Activated CD4-positive, alpha-beta T cell treated with anti-CD3 and anti-CD28 coated beads, Interleukin-2, amount 50 U/mL, for 16 hours (primary cell): Measurements from ENCODE around the gene SH3PXD2B.
A peak's percentile ranks its signal among the peaks of the same experiment; 100 is the strongest.
"Not testable (repeated sequence)": the region's sequence is repeated elsewhere in the genome, so short reads cannot be mapped to it uniquely, and the experiment has no call there.

ENCODE experiments used
- DNase-seq: peaks from one replicate; pipeline ENCODE4 v3.0.0-alpha.2; 2020

The SH3PXD2B gene

DNA sequence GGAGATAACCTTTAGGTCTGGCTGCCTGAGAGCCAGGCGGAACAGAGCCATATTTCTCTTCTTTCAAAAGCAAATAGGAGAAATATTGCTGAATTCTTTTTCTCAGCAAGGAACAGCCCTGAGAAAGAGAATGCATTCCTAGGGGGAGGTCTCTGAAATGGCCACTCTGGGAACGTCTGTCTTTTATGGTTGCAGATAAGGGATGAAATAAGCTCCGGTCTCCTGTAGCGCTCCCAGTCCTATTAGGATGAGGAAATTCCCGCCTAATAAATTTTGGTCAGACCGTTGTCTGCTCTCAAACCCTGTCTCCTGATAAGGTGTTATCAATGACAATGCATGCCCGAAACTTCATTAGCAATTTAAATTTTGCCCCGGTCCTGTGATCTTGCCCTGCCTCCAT is 57.3 kb downstream of the SH3PXD2B start:
- DNase-seq, result not testable (repeated sequence)

DNA sequence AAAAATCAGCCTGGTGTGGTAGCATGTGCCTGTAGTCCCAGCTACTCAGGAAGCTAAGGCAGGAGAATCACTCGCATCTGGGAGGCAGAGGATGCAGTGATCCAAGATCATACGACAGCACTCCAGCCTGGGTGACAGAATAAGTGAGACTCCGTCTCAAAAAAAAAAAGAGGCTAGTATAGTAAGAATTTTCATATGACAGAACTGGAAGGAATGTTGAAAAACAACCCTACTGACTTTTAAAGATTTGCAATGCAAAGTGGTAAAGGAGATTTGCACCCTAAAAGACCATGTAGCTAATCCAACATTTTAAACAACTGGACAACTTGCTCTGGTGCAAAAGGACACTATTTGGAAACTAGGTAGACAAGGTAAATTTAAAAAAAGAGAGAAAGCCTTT is 58.1 kb downstream of the SH3PXD2B start:
- no peak for DNase-seq

DNA sequence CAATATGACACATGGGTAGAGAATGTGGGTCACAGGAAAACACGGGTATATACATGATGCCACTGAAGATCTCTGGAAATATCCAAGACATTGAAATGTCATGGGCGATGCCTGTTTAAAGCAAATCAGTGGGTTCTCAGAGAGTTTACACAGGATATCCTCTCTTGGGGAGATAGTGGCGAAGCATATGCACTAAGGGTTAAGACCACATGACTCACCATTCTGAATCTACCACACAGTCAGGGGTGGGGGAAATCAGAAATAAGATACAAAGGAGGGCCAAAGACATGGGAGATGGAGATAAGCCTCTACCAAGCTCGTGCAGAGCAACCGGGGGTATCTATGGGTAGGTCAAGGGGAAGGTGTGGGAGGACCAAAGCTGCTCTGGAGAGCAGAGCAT is 58.8 kb downstream of the SH3PXD2B start:
- peak; percentile 37 for DNase-seq

DNA sequence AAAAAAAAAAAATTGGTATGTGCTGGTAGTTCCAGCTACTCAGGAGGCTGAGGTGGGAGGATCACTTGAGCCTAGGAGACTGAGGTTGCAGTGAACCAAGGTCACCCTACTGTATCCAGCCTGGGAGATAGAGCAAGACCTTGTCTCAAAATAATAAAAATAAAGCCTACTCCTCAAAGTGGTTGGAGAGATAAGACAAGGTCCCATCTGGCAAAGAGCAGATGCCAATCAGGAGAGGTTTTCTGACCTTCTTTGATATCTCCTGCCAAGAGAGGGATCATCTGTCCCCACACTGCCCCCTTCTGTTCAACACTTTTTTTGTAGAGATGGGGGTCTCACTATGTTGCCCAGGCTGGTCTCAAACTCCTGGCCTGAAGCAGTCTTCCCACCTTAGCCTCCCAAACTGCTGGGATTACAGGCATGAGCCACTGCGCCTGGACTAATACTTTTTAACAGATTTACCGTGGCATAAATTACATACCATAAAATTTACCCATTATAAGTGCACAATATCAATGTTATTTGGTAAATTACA is 64.7 kb downstream of the SH3PXD2B start:
- no peak for DNase-seq

DNA sequence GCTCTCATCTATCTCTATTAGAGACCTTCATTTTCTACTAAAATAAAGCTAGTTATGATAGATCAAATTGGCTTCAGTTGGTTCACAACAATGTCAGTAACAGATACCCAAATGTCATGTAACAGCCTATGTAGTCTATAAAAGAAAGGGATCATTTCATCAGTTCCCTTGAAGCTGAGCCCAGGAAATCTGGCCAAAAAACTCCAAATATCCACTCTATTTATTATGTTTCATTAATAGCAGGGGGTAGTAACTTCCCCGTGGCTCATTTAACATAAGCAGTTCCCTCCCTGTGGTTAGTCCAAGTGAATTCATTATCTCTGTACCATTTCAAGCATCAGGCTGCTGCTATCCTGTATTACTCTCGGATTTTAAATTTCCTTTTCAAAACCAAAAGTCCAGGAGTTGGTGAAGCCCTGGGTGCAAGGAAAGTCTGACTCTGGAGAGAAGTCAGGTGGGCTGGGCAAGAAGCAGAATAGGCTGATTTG is 66.0 kb downstream of the SH3PXD2B start:
- no peak for DNase-seq

DNA sequence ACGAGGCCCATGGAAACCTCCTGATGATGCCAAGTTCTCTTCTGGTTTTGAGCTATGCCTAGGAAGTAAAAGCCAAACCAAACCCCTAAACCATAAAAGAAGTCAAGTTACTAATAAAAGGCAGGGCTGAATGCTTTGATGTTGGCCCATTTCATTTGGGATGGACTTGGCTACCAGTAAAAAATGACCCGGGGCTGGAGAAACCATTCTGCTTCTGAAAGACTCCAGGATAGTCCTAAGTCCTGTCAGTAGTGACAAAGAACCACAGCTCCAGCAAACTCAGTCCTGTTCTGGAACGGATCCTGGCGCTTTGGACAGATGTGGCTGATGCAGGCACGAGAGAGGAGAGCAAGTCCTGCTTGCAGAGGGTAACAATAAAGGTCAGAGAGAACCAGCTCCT is 68.6 kb downstream of the SH3PXD2B start:
- DNase-seq, result no peak

DNA sequence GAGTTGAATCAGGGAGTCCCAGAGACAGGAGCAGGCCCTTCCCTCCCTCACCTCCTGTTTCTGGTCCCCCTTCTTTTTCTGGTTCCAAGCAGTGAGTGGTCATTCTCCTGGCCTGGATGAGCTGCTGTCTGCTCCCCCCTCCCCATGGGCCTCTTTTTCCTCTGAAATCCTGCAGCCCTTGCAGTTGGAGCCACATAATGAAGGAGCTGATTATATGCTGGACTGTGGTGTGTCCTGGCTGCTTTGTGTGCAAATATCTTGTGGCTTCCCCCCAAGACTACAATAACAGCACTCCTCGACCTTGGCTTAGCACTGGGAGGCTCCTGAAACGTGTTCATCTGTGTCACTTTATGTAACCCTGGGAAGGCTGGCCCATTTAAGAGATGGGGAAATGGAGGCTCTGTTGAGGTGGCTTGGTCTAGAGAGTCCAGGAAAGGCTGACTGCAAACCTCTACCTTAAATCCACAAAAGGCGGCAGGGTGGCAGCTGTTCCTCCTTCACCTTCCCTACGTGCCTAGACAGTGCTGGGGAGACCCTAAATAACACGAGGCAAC is 69.2 kb downstream of the SH3PXD2B start:
- no peak for DNase-seq

DNA sequence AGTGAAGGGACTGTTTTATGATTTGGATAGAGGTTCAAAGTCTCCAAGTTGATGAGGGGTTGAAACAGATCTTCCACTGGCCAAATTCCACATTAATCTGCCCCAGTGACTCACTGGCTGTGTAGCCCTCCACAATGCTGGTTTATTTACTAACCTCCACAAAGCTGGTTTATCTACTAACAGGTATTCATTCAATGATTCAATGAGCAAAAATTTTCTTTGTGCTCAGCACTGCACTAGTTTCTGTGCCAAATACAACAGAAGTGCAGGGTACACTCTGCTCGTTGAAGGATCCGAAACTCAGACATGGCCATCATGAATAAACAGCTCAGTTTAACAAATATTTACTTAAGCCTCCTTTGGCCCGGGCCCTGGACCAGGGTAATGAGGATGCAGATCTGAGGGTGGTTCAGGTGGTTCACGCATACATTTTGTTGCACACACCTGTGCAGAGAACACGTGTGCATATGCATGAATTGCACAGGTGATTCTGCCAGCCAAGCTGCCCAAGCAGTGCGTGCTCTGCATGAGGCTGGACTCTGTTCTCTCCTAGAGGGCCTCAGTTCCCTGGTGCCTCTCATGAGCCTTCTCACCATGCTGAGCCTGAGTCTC is 71.0 kb downstream of the SH3PXD2B start:
- DNase-seq, result no peak

DNA sequence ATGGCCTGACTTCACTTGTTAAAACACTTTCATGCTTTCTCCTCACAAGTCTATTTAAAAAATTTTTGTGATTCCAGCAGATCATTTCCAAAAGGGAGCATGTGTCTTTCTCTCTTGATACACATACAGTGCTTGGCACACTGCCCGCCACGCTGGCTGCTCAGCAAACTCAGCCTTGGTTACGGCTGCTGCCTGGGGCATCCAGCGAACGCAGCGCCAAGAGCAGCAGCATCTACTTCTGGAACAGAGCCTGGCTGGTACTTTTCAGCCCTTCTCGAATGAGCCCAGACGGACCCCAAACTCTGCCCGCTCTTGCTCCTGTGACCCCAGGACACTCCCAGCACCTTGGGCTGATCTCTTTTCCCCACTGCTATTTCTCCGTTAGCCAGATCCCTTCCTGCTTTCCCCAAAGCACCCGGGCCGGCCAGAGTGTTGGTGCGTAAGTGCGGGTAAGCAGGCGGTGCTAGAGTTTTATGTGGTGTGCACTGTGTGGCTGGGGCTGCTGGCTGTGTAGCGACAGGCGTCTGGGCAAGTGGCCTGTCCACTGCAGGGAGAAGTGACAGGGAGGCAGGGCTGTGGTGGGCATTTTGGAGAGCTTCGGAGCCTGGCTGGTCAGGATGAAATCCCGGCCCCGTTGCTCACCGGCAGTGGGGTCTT is 73.2 kb downstream of the SH3PXD2B start:
- DNase-seq, result no peak

DNA sequence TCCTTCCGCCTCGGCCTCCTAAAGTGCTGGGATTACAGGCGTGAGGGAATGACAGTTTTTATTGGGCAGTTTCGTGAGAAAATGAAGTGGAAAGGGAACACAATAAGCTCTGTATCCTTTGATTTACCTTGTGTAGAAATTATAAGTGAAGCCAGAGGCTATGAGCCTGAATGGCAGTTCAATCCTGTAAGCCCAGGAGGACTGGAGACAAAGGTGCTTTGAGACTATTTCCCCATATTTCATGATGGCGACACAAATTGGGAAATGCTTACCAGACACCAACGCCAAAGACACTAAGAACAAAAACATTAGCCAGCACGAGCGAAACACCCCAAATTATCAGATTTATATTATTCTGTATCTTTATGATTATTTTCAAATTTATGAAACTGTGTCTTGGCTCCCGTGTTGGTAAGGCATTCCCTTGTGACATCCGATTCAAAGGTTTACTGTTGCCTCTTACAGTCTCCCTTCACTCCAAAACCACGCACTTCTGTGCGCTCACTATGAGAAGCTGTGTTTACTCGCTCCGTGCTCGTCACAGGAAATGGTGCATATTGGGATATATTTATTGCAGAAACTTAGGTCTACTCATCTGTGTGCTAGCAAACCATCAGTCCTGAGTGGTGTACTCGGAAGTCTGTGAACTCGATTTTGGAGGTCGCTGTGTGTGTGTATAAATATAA is 73.9 kb downstream of the SH3PXD2B start:
- no peak for DNase-seq

DNA sequence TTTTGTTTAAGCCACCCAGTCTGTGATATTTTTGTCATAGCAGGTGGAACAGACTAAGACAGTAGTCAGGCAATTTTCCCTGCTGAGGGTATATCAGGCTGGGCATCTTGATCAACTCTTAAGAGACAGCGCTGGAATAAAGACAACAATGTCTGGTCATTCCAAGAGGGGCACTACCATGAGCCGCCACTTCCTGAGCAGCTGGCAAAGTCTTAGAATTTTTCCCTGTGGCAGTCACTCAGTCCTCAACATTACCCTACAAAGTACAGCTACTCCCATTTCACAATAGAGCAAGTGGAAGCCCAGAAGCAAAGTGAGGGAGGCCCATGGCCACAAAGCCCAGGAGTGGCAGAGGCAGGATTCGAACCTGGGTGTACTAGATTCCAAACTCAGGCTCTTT is 74.8 kb downstream of the SH3PXD2B start:
- DNase-seq, result no peak

DNA sequence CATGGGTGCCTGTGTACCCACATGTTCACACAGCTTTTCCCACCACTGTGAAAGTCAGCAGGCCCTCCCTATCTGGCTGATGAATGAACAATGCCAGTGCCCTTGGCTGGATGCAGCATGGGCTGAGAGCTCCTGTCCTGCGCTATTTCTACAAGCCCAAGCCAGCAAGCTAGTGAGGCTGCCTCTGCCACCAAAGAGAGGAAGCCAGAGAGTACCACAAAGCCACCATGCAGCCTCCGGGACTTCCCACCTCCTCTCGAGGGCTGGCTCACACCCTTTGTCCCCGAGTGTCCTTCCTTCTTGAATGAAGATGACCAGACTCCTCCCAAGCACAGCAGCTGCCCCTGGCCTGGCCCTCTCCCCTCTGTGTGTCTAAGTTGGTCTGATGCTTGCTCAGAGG is 76.5 kb downstream of the SH3PXD2B start:
- DNase-seq, result peak; percentile 16

DNA sequence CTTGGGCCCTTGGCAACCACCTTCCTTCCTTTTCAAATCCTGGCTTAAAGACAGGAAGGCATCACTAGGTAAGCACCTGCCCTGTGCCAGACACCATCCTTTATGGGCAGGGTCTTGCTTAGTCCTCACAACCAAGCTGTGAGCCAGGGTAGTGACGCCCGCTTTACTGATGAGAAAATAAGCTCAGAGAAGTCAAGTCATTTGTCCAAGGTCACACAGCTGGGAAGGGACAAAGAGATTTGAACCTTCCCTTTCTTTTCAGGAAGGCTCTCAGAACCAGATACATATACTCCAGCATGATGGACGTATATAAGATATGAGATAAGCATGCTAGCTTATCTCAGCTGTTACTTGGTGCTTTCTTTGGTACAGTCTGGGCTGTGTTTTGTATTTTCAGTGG is 76.9 kb downstream of the SH3PXD2B start:
- DNase-seq, result no peak

DNA sequence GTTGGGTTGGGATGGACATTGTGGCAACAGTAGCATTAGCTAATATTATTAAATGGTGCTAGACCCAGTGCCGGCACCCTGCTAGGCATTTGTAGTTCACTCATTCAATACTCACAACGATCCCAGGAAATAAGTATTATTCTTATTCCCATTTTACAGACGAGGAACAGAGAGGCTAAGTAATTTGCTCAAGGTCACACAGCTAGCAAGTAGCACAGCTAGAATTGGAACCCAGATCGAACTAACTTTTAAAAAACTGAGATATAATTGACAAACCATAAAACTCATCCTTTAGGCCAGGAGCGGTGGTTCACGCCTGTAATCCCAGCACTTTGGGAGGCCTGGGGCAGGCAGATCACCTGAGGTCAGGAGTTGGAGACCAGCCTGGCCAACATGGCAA is 79.5 kb downstream of the SH3PXD2B start:
- DNase-seq, result no peak

DNA sequence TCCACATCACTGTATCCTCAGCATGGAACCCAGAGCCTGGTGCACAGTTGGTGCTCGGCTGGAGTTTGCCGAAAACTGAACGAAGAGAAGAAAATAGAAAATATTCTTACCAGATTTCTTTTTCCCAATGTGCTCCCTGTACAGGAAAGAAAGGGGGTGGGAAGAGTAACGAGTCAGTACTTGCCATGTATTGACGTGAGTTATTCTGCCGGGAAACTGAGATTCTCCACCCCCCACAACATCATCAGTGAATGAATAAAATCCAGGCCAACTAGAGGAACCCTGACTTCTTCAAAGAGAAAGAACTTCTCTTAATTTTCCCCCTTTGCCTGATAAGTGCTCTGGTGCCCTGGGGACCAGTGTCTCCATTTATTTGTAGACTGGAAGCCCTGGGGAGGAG is 80.6 kb downstream of the SH3PXD2B start:
- DNase-seq, result no peak

DNA sequence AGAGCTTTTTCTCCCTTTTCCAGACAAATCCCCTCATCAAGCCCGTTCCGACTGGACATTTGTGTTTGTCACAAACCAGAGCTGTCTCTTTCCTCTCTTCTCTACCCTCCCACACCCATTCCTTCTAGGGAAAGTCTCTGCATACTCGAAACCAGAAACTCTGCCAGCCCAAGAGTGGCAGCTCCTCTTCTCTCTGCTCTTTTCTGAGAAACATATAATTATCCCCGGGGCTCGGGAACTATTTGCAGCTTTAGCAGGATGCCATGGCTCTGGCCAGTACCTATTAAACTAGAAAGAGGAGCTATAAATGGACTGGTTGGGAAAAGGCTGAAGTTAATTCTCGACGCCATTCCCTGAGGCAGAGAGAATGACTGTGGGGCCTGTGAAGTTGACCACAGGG is 82.6 kb downstream of the SH3PXD2B start:
- no peak for DNase-seq

DNA sequence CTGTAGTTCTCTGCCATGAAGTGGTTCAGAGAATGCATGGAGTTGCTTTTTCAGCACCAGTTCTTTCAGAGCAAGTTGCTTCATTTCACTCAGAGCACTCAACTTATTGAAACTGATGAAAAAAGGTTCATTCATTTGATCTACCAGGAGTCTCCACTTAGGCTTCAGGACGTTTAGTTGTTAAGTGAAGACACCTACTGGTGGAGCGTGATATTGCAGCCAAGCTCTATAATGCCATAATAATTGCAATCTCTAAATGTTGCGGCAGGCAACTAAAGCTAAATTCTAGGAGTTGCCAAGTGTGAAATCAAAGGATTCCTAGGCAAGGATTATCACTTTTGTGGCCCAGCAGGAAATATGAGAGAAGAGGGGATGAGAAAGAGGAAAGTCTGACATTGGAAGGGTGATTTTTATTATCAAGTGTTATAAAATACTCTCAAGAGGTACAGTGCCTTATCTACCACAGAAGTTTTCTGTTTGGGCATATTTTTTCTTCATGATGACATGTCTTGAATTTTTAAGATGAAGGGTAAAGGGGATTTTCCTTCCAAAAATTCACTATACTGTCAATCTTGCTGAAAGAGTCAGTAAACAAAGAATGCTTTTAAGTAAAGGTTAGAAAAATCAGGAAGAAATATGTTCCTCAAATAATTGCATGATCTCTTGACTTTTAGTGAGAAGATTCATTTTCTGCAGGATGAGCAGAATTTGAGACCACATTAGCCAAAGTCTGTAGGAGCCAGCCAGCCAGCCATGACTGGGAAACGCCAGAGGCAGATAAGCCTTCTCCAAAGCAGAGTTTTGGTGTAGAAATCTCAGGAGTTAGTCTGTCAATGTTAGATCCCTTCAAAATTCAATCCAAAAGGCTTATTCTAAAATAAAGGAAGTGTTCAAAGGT is 83.4 kb downstream of the SH3PXD2B start:
- peak; percentile 69 for DNase-seq

DNA sequence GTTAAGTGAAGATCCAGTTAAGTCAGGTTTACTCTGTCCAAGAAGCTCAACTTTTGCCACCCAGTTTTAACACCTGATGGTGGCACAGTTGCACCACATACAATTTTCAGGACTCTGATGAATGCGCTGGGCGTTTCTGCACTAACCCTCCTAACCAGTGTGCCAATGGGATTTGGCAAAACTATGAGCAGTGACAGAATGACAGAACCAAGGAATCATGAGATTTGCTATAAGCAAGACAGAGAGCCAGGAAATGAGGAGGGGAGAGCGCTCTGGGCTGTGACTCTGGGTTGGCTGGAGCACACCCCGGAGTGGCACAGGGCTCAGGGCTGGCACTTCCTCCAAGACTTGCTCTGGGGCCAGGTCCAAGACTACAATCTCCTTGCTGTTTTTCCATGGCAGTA is 84.1 kb downstream of the SH3PXD2B start:
- DNase-seq, result no peak

DNA sequence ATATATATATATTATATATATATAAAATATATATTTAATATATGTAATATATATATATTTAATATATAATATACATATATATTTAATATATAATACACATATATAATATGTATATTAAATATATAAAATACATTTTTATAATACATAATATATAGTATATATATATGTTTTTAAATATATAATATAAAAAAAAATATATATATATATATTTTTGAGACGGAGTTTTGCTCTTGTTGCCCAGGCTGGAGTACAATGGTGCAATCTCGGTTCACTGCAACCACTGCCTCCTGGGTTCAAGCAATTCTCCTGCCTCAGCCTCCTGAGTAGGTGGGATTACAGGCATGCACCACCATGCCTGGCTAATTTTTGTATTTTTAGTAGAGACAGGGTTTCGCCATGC is 85.6 kb downstream of the SH3PXD2B start:
- not testable (repeated sequence) for DNase-seq

DNA sequence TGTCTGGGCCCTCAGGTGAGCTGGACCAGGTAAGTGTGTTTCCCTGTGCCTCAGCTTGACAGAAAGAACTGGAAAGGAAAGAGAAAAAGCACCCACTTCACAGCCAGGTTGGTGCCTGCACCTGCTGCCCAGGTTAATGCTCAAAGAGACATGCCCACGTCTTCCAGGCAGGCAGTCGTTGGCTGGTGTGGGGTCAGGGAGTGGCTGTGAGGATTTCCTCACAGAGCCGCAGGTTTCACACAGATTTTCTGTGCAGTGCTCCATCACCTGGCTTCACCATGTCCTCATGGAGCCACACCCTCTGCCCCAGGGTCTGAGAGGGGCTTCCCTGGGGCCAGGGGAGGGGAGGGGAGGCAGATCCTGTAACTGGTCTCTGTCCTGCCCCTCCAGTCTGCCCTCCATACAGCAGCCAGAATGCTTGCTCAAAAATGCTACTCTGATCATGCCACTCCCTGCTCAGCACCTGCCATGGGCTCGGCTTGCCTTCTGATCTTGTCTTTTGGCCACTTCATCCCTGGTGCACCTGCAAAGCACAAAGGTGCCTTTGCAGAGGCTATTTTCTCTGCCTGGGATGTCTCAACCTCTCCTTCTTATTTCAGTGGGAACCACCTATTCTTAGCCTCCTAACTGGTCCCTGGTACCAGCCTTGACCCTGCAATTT is 88.2 kb downstream of the SH3PXD2B start:
- DNase-seq, result no peak

DNA sequence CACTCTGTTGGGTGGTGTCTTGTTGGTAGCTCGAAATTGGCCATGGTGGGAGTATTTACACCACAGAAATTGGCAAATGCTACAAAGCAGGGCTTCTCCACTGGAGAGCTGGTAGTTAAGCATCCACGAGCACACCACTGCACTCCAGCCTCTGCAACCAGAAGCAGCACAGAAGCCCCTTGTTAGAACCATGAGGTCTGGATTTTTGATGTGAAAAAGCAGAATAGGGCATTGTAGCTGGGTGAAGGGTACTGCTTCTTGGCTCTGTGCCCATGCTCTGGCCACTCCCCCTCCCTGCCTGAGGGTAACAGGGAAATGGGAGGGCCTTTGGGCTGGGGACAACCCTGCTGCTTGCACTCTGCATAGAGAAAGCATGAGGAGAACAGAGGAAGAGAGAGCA is 89.6 kb downstream of the SH3PXD2B start:
- DNase-seq, result peak; percentile 65

DNA sequence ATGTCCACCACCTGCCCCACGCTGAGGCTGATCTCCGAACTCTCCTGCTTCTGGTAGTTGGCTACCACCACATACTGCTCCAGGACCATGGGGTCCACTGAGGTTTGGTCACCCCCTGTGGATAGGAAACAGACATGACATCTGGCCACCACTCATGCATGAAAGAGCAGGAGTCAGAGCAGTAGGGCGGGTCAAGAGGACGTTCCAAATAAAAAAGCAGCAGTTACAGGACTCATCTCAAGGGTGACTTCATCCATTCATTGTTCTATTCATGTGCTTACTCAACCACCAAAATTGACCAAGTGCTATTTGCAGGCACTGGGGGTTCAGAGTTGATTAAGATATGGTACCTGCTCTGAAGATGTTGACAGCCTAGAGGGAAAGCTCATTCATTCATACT is 91.6 kb downstream of the SH3PXD2B start:
- no peak for DNase-seq
